HCT116 (cell line): ENCODE results near the gene CHST1. TPM values are rescaled to one million over a fixed set of nuclear protein-coding genes. Genes with fewer than 3 reads are reported as not detected.
A peak's percentile ranks its signal among the peaks of the same experiment; 100 is the strongest.

Experiments used
- ATAC-seq: fragments of 200-7000 bp; cut with Tn5 transposase; 2 replicates; pipeline ENCODE4 v1.9.1; 2020; ENCODE audit warnings: mild to moderate bottlenecking, moderate library complexity
- BruUV-seq: library from RNA; stranded (reverse); fragments of 400-500 nt; replicated peaks from 2 replicates; lab custom pipeline; 2021; lab: Mats Ljungman, UMichigan
- CTCF ChIA-PET: fragments of 300-600 bp; sonication (Branson Sonifier 250); formaldehyde crosslinking; loops from one replicate; lab custom pipeline; 2021; ENCODE audit warnings: antibody characterized with exemption; lab: Charles Lee
- POLR2A ChIA-PET: fragments of 300-600, 350-600 bp; sonication (Branson Sonifier 250); formaldehyde crosslinking; loops from one replicate; lab custom pipeline; 2021; ENCODE audit warnings: antibody characterized with exemption; lab: Charles Lee
- RAD21 ChIA-PET, 2 experiments: fragments of 300-600 bp; sonication (Branson Sonifier 250); formaldehyde crosslinking; loops; one replicate each; lab custom pipeline; 2023; ENCODE audit warnings: low total read pairs in 2 of 2; ENCODE audit not compliant: uncharacterized antibody in 2 of 2, unreplicated experiment in 2 of 2, low non-redundant PET in 1 of 2; lab: Charles Lee
- DNase-seq: peaks from one replicate; pipeline ENCODE4 v3.0.0-alpha.2; 2010; ENCODE audit warnings: low read depth, low spot score
- H2AFZ ChIP-seq: fragments of 200-600 bp; shearing (Covaris generic), sonication (generic); 2 replicates; pipeline ENCODE4 v1.6.1; 2017; ENCODE audit warnings: low read depth, mixed run types, mixed read lengths, antibody characterized with exemption, low read length; ENCODE audit not compliant: poor library complexity, severe bottlenecking
- H3K27ac ChIP-seq: 2 replicates; pipeline ENCODE4 v1.5.1; 2012; ENCODE audit warnings: low read depth, low read length
- H3K27me3 ChIP-seq: fragments of 200-600 bp; sonication (generic); 2 replicates; pipeline ENCODE4 v1.6.1; 2016; ENCODE audit warnings: mixed run types, low read length, mixed read lengths; ENCODE audit not compliant: insufficient read depth
- H3K36me3 ChIP-seq, 2 experiments: fragments of 200-500 bp in 1 of 2; fragments of 200-600 bp in 1 of 2; sonication (Bioruptor generic) in 1 of 2; sonication (generic) in 1 of 2; 2 replicates each; pipeline versions ENCODE4 v1.5.1 to v1.6.1; 2014 to 2016; ENCODE audit warnings: low read length in 2 of 2, inconsistent platforms in 1 of 2, mixed read lengths in 1 of 2, mixed run types in 1 of 2; ENCODE audit not compliant: insufficient read depth in 2 of 2, control insufficient read depth in 1 of 2
- H3K4me1 ChIP-seq, 2 experiments: fragments of 200-600 bp in 1 of 2; sonication (generic) in 1 of 2; 2 replicates each; pipeline versions ENCODE4 v1.5.1 to v1.6.1; 2012 to 2017; ENCODE audit warnings: low read length in 2 of 2, inconsistent platforms in 1 of 2, mild to moderate bottlenecking in 1 of 2, mixed read lengths in 1 of 2, mixed run types in 1 of 2, moderate library complexity in 1 of 2; ENCODE audit not compliant: insufficient read depth in 2 of 2, control insufficient read depth in 1 of 2
- H3K4me2 ChIP-seq: fragments of 200-600 bp; sonication (generic); 2 replicates; pipeline ENCODE4 v1.6.1; 2017; ENCODE audit warnings: mixed run types, low read length, mixed read lengths
- H3K4me3 ChIP-seq, 2 experiments: fragments of 200-600 bp in 1 of 2; sonication (generic) in 1 of 2; replicated peaks in 1 of 2; 2 replicates each; pipeline ENCODE4 v1.5.1; 2011 to 2016; ENCODE audit warnings: low read length in 2 of 2, control low read depth in 1 of 2, low read depth in 1 of 2, mild to moderate bottlenecking in 1 of 2, mixed read lengths in 1 of 2, mixed run types in 1 of 2
- H3K79me2 ChIP-seq: fragments of 200-600 bp; sonication (generic); 2 replicates; pipeline ENCODE4 v1.6.1; 2017; ENCODE audit warnings: mild to moderate bottlenecking, mixed run types, low read length, moderate library complexity, mixed read lengths; ENCODE audit not compliant: insufficient read depth
- H3K9ac ChIP-seq: fragments of 200-600 bp; sonication (generic); 2 replicates; pipeline ENCODE4 v1.6.1; 2016; ENCODE audit warnings: low read length, mixed read lengths
- H3K9me2 ChIP-seq: fragments of 200-600 bp; sonication (generic), shearing (Covaris generic); 2 replicates; pipeline ENCODE4 v1.6.1; 2017; ENCODE audit warnings: mixed run types, mild to moderate bottlenecking, moderate library complexity; ENCODE audit not compliant: insufficient read depth
- H3K9me3 ChIP-seq, 2 experiments: fragments of 200-500 bp in 1 of 2; fragments of 200-600 bp in 1 of 2; sonication (Bioruptor generic) in 1 of 2; sonication (generic) in 1 of 2; 2 replicates each; pipeline ENCODE4 v1.6.1; 2014 to 2017; ENCODE audit warnings: low read length in 2 of 2, mixed read lengths in 2 of 2, inconsistent platforms in 1 of 2, low read depth in 1 of 2, mild to moderate bottlenecking in 1 of 2, mixed run types in 1 of 2, moderate library complexity in 1 of 2; ENCODE audit not compliant: control insufficient read depth in 1 of 2, insufficient read depth in 1 of 2
- H4K20me1 ChIP-seq: fragments of 200-600 bp; sonication (generic), shearing (Covaris generic); 2 replicates; pipeline ENCODE4 v1.6.1; 2017; ENCODE audit warnings: mixed run types, mild to moderate bottlenecking, moderate library complexity; ENCODE audit not compliant: insufficient read depth
- CBX3 ChIP-seq: IDR thresholded peaks from 2 replicates; pipeline ENCODE4 v1.6.1; 2012; ENCODE audit warnings: low read depth
- CEBPB ChIP-seq: IDR thresholded peaks from 2 replicates; pipeline ENCODE4 v1.6.1; 2012; ENCODE audit warnings: low read depth
- EZH2 ChIP-seq: fragments of 200-600 bp; sonication (generic); IDR thresholded peaks from 2 replicates; pipeline ENCODE4 v1.6.1; 2017; ENCODE audit warnings: antibody characterized with exemption, mixed run types
- FOSL1 ChIP-seq: IDR thresholded peaks from 2 replicates; pipeline ENCODE4 v1.6.1; 2012; ENCODE audit warnings: low read depth
- JUND ChIP-seq: IDR thresholded peaks from 2 replicates; pipeline ENCODE4 v1.6.1; 2012
- POLR2A ChIP-seq: IDR thresholded peaks from 2 replicates; pipeline ENCODE4 v1.7.0; 2011; ENCODE audit warnings: borderline replicate concordance; ENCODE audit not compliant: insufficient read depth, insufficient read length; ENCODE audit errors: extremely low read depth
- RAD21 ChIP-seq: IDR thresholded peaks from 2 replicates; pipeline ENCODE4 v1.6.1; 2012; ENCODE audit warnings: low read depth, mild to moderate bottlenecking
- SIN3A ChIP-seq: IDR thresholded peaks from 2 replicates; pipeline ENCODE4 v1.6.1; 2012; ENCODE audit warnings: low read depth
- SRF ChIP-seq: IDR thresholded peaks from 2 replicates; pipeline ENCODE4 v1.6.1; 2012; ENCODE audit warnings: low read depth
- ZFX ChIP-seq: fragments of 450-650 bp; IDR thresholded peaks from 2 replicates; pipeline ENCODE4 v1.6.1; 2017
- intact Hi-C: fragments of 100-400 bp; cut with micrococcal nuclease; formaldehyde crosslinking; loops from 2 replicates; pipeline ENCODE4 v1.10.0; 2022
- total RNA-seq: library from RNA; stranded (reverse); gene quantifications from one replicate; pipeline ENCODE4 v1.2.1, GENCODE V29; 2021; ENCODE audit not compliant: unreplicated experiment
- TF ChIP-seq, protein P1 (sequence below): IDR thresholded peaks from 2 replicates; pipeline ENCODE4 v1.6.1; 2012; ENCODE audit warnings: low read depth
- TF ChIP-seq, protein P2 (sequence below), 3 experiments: fragments of 200-600 bp in 1 of 3; sonication (generic) in 1 of 3; IDR thresholded peaks in 2 of 3; conservative IDR thresholded peaks in 1 of 3; 2 replicates each; pipeline ENCODE4 v1.5.1; 2012 to 2017; ENCODE audit warnings: low read depth in 2 of 3, low read length in 2 of 3, antibody characterized with exemption in 1 of 3, borderline replicate concordance in 1 of 3, control low read depth in 1 of 3, mild to moderate bottlenecking in 1 of 3, mixed read lengths in 1 of 3, mixed run types in 1 of 3, moderate library complexity in 1 of 3; ENCODE audit not compliant: insufficient read depth in 1 of 3
- TF ChIP-seq, protein P3 (sequence below): IDR thresholded peaks from 2 replicates; pipeline ENCODE4 v1.6.1; 2012
- TF ChIP-seq, protein P4 (sequence below): IDR thresholded peaks from 2 replicates; pipeline ENCODE4 v1.6.1; 2012

The CHST1 gene
- total RNA-seq, 1 experiment from 2014 or later = 0.69 TPM

DNA sequence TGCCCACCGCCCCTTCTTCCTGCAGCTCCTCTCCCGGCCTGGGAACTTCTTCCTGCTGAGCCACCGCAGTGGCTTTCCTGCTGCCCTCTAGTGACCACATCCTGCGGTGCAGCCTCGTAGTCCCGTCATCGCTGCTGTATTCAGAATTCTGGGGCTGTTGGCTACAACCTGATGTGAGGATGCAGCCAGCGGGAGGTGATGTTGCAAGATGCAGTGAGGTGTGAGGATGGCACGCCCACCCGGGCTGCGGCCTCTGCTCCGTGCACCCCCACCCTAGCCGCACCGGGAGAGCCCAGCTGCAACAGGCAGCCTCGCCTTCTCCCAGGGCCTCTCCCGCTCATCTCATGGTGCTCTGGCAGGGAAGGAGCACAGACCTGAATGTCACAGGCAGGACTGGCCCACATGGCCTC lies 10.1 kb downstream of the CHST1 start:
- Histone ChIP-seq H3K27ac (no peak overlapping the region), H2AFZ (peak overlapping the region; percentile 34), H3K27me3 (no peaks in the 10 kb centered on the region), H3K9me2 (no peaks in the 10 kb centered on the region), H3K4me2 (peak overlapping the region; percentile 26; the same call in 1 of the 2 replicates), H3K4me3 (no peak overlapping the region), H3K9ac (no peak overlapping the region), H3K4me1 (peaks cover 0 to 3% of the 10 kb centered on the region in 2 experiments; a peak in 1 of 4 replicates), H3K79me2 (no peaks in the 10 kb centered on the region), H4K20me1 (no peaks in the 10 kb centered on the region), H3K36me3 (no peaks in the 10 kb centered on the region), H3K9me3 (no peaks in the 10 kb centered on the region)
- intact Hi-C loops = loop anchor here (1.0 to 10.0 kb wide), 2 partner anchors 251 to 284 kb away; no protein-coding TSS in a partner anchor
- ChIA-PET CTCF (interaction anchor here (0.6 to 3.5 kb wide), 27 partner anchors 7 to 545 kb away, joined by 3 to 48 read pairs (median 4); no protein-coding TSS in a partner anchor), POLR2A (no interaction called here), RAD21 (interaction anchor here (1.0 to 2.0 kb wide), 3 partner anchors 80 to 284 kb away, joined by 3 to 7 read pairs (median 5); no protein-coding TSS in a partner anchor)
- ATAC-seq (peak; percentile 94), DNase-seq (peak; percentile 53)
- TF ChIP-seq SRF (no peak), JUND (no peak), POLR2A (no peak), RAD21 (peak; percentile 75), ZFX (no peak), CEBPB (no peak), SIN3A (no peak), FOSL1 (no peak), EZH2 (no peak), CBX3 (no peak)
- TF ChIP-seq, protein P1, sequence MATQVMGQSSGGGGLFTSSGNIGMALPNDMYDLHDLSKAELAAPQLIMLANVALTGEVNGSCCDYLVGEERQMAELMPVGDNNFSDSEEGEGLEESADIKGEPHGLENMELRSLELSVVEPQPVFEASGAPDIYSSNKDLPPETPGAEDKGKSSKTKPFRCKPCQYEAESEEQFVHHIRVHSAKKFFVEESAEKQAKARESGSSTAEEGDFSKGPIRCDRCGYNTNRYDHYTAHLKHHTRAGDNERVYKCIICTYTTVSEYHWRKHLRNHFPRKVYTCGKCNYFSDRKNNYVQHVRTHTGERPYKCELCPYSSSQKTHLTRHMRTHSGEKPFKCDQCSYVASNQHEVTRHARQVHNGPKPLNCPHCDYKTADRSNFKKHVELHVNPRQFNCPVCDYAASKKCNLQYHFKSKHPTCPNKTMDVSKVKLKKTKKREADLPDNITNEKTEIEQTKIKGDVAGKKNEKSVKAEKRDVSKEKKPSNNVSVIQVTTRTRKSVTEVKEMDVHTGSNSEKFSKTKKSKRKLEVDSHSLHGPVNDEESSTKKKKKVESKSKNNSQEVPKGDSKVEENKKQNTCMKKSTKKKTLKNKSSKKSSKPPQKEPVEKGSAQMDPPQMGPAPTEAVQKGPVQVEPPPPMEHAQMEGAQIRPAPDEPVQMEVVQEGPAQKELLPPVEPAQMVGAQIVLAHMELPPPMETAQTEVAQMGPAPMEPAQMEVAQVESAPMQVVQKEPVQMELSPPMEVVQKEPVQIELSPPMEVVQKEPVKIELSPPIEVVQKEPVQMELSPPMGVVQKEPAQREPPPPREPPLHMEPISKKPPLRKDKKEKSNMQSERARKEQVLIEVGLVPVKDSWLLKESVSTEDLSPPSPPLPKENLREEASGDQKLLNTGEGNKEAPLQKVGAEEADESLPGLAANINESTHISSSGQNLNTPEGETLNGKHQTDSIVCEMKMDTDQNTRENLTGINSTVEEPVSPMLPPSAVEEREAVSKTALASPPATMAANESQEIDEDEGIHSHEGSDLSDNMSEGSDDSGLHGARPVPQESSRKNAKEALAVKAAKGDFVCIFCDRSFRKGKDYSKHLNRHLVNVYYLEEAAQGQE = no peak
- TF ChIP-seq, protein P2, sequence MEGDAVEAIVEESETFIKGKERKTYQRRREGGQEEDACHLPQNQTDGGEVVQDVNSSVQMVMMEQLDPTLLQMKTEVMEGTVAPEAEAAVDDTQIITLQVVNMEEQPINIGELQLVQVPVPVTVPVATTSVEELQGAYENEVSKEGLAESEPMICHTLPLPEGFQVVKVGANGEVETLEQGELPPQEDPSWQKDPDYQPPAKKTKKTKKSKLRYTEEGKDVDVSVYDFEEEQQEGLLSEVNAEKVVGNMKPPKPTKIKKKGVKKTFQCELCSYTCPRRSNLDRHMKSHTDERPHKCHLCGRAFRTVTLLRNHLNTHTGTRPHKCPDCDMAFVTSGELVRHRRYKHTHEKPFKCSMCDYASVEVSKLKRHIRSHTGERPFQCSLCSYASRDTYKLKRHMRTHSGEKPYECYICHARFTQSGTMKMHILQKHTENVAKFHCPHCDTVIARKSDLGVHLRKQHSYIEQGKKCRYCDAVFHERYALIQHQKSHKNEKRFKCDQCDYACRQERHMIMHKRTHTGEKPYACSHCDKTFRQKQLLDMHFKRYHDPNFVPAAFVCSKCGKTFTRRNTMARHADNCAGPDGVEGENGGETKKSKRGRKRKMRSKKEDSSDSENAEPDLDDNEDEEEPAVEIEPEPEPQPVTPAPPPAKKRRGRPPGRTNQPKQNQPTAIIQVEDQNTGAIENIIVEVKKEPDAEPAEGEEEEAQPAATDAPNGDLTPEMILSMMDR (IDR thresholded peaks at IDR 0.05 in 2 of 3, conservative IDR thresholded peaks at IDR 0.05 in 1 of 3; ENCODE audit: borderline replicate concordance in 1 of 3, insufficient read depth in 1 of 3, low read depth in 2 of 3, low read length in 2 of 3) = peak; percentile 73 to 98 (median 90)
- TF ChIP-seq, protein P3, sequence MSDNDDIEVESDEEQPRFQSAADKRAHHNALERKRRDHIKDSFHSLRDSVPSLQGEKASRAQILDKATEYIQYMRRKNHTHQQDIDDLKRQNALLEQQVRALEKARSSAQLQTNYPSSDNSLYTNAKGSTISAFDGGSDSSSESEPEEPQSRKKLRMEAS = no peak
- TF ChIP-seq, protein P4, sequence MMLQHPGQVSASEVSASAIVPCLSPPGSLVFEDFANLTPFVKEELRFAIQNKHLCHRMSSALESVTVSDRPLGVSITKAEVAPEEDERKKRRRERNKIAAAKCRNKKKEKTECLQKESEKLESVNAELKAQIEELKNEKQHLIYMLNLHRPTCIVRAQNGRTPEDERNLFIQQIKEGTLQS = no peak
- no TSS peak for BruUV-seq
